OCI-M1 (cell line): ENCODE results near the gene LPCAT2.

ENCODE experiments used
- DNase-seq: peaks from one replicate; lab custom pipeline; 2025; lab: John Stamatoyannopoulos, UW

The LPCAT2 gene

GRCh38 chr16:55555436-55555835, 46.6 kb downstream of the LPCAT2 start:
- no peak for DNase-seq

DNA sequence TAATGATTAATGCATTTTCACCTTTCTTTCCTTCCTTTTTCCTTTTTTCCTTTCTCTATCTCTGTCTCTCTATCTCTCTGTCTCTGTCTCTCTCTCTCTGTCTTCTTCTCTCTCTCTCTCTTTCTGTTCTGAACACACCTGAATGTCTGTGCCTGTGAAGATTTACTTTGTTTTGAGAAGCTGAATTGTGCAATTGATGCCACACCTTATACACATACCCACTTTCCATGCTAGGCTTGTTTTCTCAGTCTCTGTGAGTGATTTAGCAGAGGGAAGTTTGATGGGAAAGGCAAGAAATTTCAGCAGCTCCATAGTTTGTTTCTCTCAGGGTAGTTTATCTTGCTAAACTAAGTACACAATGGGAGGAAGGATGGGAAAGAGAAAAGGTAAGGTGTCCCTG, 48.3 kb downstream of the LPCAT2 start:
- DNase-seq: no peak

DNA sequence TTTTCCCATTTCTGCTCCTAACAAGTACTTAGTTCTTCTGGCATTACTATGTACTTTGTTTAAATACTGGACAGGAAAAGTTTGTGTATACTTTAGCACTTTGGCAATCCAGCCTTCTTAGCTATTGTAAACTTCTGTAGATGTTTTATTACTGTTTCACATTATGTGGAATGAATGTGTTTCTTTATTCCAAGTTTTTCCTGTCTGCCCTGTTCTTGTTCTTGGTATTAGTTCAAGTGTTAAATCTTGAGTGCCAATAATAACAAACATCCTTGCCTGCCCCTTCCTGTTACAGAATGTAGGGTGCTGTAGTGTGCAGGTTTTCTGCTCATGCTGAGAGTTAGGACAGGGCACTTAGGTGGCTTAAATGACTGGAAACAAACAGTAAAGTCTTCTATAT, 50.4 kb downstream of the LPCAT2 start:
- no peak for DNase-seq

- DNase-seq: no peak
These were observed 51.2 kb downstream of the LPCAT2 start for GRCh38 chr16:55559933-55560516.

- no peak for DNase-seq
These were observed 52.5 kb downstream of the LPCAT2 start for GRCh38 chr16:55561319-55561848.

DNA sequence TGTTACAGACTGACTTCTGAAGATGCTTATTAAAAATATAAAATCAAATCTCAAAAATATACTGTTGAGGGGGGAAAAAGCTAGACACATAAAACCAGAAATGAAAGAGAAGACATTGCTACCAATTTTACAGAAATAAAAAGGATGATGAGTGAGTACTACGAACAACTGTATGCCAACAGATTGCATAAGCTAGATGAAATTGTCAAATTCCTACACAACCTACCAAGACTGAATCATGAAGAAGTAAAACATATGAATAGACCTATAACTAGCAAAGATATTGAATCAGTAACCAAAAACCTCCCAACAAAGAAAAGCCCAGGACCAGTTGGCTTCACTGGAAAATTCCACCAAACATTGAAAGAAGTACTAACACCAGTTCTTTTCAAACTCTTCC, 54.1 kb downstream of the LPCAT2 start:
- no peak for DNase-seq

- no peak for DNase-seq
These were observed 54.9 kb downstream of the LPCAT2 start for GRCh38 chr16:55563797-55564196.

- DNase-seq: no peak
These were observed 56.2 kb downstream of the LPCAT2 start for GRCh38 chr16:55565086-55565485.

- DNase-seq: no peak
These were observed 57.7 kb downstream of the LPCAT2 start, which contains the start of gene CAPNS2 for GRCh38 chr16:55566432-55567175. Gene CAPNS2, plus strand, starts transcription at chr16:55566684. Its CDS starts 73 bp downstream, at chr16:55566757.

- no peak for DNase-seq
These were observed 58.5 kb downstream of the LPCAT2 start for GRCh38 chr16:55567382-55567781.

DNA sequence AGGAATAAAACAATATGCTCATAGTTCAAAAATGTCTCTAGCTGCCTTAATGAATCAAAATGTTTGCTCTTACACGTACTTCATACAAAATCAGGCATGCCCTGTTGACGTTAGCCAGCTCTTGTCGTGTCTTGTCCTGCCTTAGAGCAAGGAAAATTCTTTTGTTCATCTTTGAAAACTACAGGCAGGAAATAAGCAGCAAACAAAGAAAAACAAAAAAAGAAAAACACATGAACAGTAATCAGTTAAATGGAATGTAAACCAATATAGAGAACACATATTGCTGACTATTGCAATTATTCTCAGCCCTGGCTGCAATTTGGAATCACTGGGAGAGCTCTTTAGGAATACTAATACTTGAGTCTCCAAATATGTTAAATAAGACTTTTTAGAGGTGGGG, 59.3 kb downstream of the LPCAT2 start:
- no peak for DNase-seq

GRCh38 chr16:55569025-55569424, 60.2 kb downstream of the LPCAT2 start:
- no peak for DNase-seq

- peak; percentile 10 for DNase-seq
These were observed 61.3 kb downstream of the LPCAT2 start for GRCh38 chr16:55570159-55570558.

- DNase-seq: no peak
These were observed 62.5 kb downstream of the LPCAT2 start for GRCh38 chr16:55571191-55571897.

DNA sequence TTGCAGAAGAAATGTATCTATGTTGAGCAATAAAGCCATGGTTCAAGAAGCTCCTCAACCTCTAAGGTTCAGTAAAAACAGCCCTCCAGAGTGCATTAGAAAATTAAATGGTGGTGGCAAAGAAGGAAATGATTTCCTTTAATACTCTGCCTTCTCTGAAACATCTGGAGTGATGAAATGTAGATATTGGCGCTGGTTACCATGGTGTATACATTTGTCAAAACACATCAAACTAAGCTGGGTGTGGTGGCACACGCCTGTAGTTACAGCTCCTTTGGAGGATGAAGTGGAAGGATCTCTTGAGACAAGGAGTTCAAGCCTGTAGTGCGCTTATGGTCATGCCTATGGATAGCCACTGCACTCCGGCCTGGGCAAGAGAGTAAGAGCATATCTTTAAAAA, 63.6 kb downstream of the LPCAT2 start:
- no peak for DNase-seq

DNA sequence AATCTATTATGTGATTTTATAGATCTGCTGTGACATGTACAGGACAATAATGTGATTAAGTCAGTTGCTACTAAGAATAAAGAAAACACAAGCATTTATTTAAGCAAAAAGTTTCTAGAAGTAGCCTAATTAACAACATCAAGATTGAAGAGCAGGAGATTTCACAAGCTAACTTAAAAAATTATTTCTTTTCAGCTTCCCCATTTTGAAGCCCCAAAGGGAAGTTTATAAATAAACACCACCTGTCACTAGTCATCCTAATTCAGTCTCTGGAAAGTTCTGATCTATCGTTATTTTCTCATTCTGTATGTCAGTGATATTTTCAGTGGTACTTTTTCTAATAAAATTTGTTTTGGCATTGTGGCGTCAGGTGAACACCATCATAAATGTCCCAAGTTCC, 65.9 kb downstream of the LPCAT2 start:
- DNase-seq: no peak

DNA sequence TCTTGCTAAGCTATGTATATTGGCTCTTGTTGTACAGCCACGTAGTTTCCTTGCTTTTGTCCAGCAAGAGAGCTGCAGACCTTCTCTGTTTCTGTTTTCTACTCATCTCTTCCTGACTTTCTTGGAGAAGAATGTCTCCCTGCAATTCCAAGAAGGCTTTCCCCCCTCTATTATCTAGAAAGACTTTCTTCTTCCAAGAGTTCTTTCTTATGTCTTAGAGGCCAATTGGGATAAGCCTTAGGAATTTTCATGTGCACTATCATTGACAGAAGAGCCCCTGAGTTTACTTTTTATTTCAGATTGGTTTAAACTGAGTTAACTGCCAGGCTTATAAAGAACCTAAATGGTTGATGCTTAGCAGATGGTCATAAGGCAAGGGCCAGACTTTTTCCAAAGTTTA, 66.6 kb downstream of the LPCAT2 start:
- DNase-seq: no peak

GRCh38 chr16:55576384-55576783, 67.5 kb downstream of the LPCAT2 start:
- DNase-seq: no peak

DNA sequence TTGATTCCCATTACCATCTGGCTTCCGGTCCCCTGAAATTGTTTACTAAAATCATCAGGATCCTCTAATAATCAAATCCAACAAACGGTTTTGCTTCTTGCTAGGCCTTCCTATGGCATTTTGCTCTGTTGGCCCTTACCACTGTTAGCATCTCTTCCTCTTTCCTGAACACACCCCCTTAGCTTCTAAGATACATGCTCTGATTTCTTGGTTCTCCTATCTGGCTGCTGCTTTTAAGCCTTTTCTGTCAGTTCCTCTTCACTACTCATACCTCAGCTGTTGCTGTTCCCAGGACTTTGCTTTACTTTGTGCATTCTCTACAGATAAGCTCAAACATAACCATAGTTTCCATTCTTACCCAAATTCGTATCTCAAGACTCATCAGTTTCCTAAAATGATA, 69.0 kb downstream of the LPCAT2 start:
- DNase-seq: peak; percentile 12

- DNase-seq: no peak
These were observed 76.8 kb downstream of the LPCAT2 start for GRCh38 chr16:55585631-55586030.

GRCh38 chr16:55588799-55589198, 79.9 kb downstream of the LPCAT2 start:
- no peak for DNase-seq

DNA sequence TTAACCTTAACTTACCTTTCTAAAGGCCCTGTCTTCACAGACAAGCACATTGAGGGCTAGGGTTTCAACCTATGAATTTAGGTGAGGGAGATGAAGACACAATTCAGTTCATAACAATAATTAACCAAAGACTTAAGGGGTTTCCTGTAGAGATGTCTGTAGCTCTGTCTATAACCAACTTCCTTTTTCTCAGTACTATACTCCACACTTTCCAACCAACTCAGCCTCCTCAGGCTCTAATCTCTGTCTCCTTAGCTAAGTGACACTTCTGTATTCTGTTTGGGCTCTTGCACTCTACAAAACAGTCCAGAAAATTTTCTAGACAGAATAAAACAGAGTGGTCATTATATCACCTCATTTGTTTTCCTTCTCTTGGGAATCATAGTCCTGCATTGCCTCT, 83.4 kb downstream of the LPCAT2 start:
- peak; percentile 52 for DNase-seq

- DNase-seq: no peak
These were observed 89.1 kb downstream of the LPCAT2 start for GRCh38 chr16:55597928-55598327.
